Peyer's patch (tissue), 4 donors: ENCODE measurements around the gene CDK17.

Source experiments
- POLR2A ChIP-seq, 2 donors: fragments of 450-650 bp; IDR thresholded peaks; one replicate each; pipeline ENCODE4 v1.5.1; 2017; ENCODE audit warnings: antibody characterized with exemption in 2 of 2, mild to moderate bottlenecking in 2 of 2, moderate library complexity in 2 of 2
- TF ChIP-seq, protein P1 (sequence below), 6 experiments: fragments of 450-650 bp in 4 of 6; fragments of 200-600 bp in 2 of 6; sonication (generic) in 1 of 6; IDR thresholded peaks; one replicate each; pipeline ENCODE4 v1.5.1; 2017 to 2019; ENCODE audit warnings: antibody characterized with exemption in 6 of 6, mild to moderate bottlenecking in 3 of 6, moderate library complexity in 1 of 6

DNA sequence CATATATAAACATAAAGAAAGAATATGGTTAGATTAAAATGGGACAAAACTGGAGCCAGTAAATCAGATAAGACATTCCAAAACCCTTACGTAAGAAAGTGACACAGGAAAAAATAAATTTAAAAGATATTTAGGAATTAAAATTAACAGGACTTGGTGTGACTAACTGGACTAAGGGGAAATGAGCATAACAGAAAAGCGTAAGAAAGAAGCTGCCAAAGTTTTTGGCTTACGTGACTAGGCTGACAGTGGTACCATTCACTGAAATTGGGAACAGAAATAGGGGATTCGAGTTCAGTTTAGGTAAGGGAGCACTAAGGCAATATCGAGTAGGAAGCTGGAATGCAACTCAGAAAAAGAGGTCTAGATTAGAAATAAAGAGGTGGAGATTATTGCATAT lies 7.8 kb downstream of the CDK17 start:
- TF ChIP-seq, protein P1, sequence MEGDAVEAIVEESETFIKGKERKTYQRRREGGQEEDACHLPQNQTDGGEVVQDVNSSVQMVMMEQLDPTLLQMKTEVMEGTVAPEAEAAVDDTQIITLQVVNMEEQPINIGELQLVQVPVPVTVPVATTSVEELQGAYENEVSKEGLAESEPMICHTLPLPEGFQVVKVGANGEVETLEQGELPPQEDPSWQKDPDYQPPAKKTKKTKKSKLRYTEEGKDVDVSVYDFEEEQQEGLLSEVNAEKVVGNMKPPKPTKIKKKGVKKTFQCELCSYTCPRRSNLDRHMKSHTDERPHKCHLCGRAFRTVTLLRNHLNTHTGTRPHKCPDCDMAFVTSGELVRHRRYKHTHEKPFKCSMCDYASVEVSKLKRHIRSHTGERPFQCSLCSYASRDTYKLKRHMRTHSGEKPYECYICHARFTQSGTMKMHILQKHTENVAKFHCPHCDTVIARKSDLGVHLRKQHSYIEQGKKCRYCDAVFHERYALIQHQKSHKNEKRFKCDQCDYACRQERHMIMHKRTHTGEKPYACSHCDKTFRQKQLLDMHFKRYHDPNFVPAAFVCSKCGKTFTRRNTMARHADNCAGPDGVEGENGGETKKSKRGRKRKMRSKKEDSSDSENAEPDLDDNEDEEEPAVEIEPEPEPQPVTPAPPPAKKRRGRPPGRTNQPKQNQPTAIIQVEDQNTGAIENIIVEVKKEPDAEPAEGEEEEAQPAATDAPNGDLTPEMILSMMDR (IDR thresholded peaks at IDR 0.05): no peak
- TF ChIP-seq POLR2A (IDR thresholded peaks at IDR 0.05): no peak
